ENCODE data around the gene KCNG2. TPM values are rescaled to one million over a fixed set of nuclear protein-coding genes. Genes with fewer than 3 reads are reported as not detected.

Gene KCNG2
- total and polyA plus RNA-seq, 2 experiments from 2014 or later = 0.13 to 0.52 TPM

- H3K4me1 Mint-ChIP-seq = peaks cover 2% of the 10 kb centered on the region
- peaks cover 13% of the 10 kb centered on the region for H3K27me3 Mint-ChIP-seq (ENCODE audit: insufficient read depth, low read depth, poor library complexity)
- no peak overlapping the region for H3K27ac Mint-ChIP-seq
- DNase-seq (ENCODE audit: low spot score) = no peak
- Histone ChIP-seq H4K20me1 (replicated peaks; ENCODE audit: insufficient read depth) (no peaks in the 10 kb centered on the region), H3K27me3 (ENCODE audit: insufficient read depth) (no peaks in the 10 kb centered on the region), H3K4me1 (ENCODE audit: insufficient read depth) (no peaks in the 10 kb centered on the region), H3K36me3 (ENCODE audit: insufficient read depth) (no peaks in the 10 kb centered on the region), H2AFZ (no peak overlapping the region), H3K4me3 (no peak overlapping the region), H3K27ac (ENCODE audit: low read depth) (no peak overlapping the region), H3K79me2 (replicated peaks; ENCODE audit: insufficient read depth) (no peaks in the 10 kb centered on the region), H3K9me2 (ENCODE audit: insufficient read depth) (no peaks in the 10 kb centered on the region), H3K4me2 (no peak overlapping the region), H3F3A (replicated peaks; ENCODE audit: low read depth) (no peaks in the 10 kb centered on the region)
- no peaks in the 10 kb centered on the region for H3K36me3 Mint-ChIP-seq (ENCODE audit: low read depth)
- TF ChIP-seq EZH2 (IDR thresholded peaks at IDR 0.05; ENCODE audit: low read depth, unreplicated experiment) = no peak
- H3K9me3 Mint-ChIP-seq = no peaks in the 10 kb centered on the region
- H3K4me3 Mint-ChIP-seq = no peak overlapping the region
- no peak for ATAC-seq
These were observed 73.8 kb downstream of the KCNG2 start for GRCh38 chr18:79871481-79872091.

DNA sequence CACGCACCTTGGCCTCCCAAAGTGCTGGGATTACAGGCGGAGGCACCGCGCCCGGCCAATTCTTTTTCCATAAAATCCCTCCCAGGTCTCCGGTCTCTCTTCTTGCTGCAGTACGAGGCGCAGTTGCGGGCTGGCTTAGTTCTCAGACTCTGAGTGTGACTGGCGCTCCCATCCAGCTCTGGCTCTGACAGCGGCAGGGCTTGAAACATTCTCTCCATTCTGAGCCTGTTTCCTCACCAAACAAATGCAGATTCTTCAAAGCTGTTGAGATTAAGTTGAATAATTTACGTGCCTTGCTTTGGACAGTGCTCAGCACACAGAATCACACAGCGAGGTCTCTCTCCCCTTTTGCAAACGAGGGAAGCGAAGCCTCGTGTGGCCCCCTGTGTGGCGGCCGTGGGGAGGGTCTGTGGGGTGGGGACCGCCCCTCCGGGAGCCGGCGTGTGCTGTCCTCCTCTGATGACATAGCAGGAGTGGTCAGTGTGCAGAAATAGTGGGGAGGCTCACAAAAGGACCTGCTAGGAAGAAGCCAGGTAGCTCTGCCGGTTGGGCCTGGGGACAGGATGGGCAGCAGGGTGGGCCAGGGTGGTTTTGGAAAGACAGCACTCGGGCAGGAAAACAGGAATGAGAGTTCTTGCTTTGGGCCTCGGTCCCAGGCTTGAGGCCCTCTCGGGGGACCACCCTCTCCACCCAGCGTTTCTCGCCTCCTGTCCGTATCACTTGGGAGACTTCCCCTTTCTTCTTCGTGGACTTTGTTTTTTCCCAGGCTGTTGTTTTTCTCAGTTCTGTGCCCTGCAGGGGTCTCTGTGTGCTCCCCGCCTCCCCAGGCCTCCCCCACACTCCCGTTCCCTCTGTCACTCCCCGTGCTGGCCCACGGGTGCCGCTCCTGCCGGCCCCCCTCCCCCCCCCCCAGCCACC lies 75.0 kb downstream of the KCNG2 start:
- H2AFZ ChIP-seq = peak overlapping the region; percentile 47; the same call in 1 of the 2 replicates
- no peaks in the 10 kb centered on the region for H3F3A ChIP-seq (replicated peaks; ENCODE audit: low read depth)
- ATAC-seq = no peak
- peaks cover 2% of the 10 kb centered on the region for H3K4me1 Mint-ChIP-seq
- no peaks in the 10 kb centered on the region for H3K36me3 ChIP-seq (ENCODE audit: insufficient read depth)
- 0 out of 2 replicates have a peak overlapping the region, but pooled peaks have one; percentile 66 for H3K27ac ChIP-seq (ENCODE audit: low read depth)
- H3K4me3 Mint-ChIP-seq = no peak overlapping the region
- no peaks in the 10 kb centered on the region for H4K20me1 ChIP-seq (replicated peaks; ENCODE audit: insufficient read depth)
- no peaks in the 10 kb centered on the region for H3K9me2 ChIP-seq (ENCODE audit: insufficient read depth)
- H3K27me3 Mint-ChIP-seq (ENCODE audit: insufficient read depth, low read depth, poor library complexity) = peaks cover 13% of the 10 kb centered on the region
- no peaks in the 10 kb centered on the region for H3K79me2 ChIP-seq (replicated peaks; ENCODE audit: insufficient read depth)
- no peak overlapping the region for H3K27ac Mint-ChIP-seq
- H3K4me2 ChIP-seq = no peak overlapping the region
- H3K36me3 Mint-ChIP-seq (ENCODE audit: low read depth) = no peaks in the 10 kb centered on the region
- H3K27me3 ChIP-seq (ENCODE audit: insufficient read depth) = no peaks in the 10 kb centered on the region
- DNase-seq (ENCODE audit: low spot score) = no peak
- H3K4me1 ChIP-seq (ENCODE audit: insufficient read depth) = no peaks in the 10 kb centered on the region
- H3K9me3 Mint-ChIP-seq = no peaks in the 10 kb centered on the region
- no peak overlapping the region for H3K4me3 ChIP-seq
- TF ChIP-seq STAT1 (IDR thresholded peaks at IDR 0.05; ENCODE audit: unreplicated experiment) = no peak
- TF ChIP-seq CTCF (conservative IDR thresholded peaks at IDR 0.05; ENCODE audit: low read depth in 2 of 2) = no peak
- no peak for TF ChIP-seq ZNF114 (CRISPR knock-in tag; IDR thresholded peaks at IDR 0.05)
- no peak for TF ChIP-seq JUNB (IDR thresholded peaks at IDR 0.05; ENCODE audit: unreplicated experiment)
- no peak for TF ChIP-seq ZNF462 (CRISPR knock-in tag; IDR thresholded peaks at IDR 0.05)
- TF ChIP-seq EZH2 (IDR thresholded peaks at IDR 0.05; ENCODE audit: low read depth, unreplicated experiment) = no peak
- TF ChIP-seq ZNF331 (CRISPR knock-in tag; IDR thresholded peaks at IDR 0.05; ENCODE audit: low read depth) = no peak
- no peak for TF ChIP-seq NANOG (IDR thresholded peaks at IDR 0.05; ENCODE audit: borderline replicate concordance)
- TF ChIP-seq ETS1 (IDR thresholded peaks at IDR 0.05) = no peak
- TF ChIP-seq CREB1 (CRISPR knock-in tag; IDR thresholded peaks at IDR 0.05; ENCODE audit: low read depth) = no peak

All from GM23338 (cell line).